Activated T-helper 1 cell treated with Interleukin-2 at 50 U/mL for 16 hours (primary cell): ENCODE data around the gene HLCS.

Experiments
- DNase-seq: peaks from one replicate; pipeline ENCODE4 v3.0.0-alpha.2; 2020; ENCODE audit warnings: low read depth

The HLCS gene

GRCh38 chr21:36769051-36769839, 197.2 kb downstream of the HLCS start:
- DNase-seq: no peak

- DNase-seq: no peak
Measured at GRCh38 chr21:36768496-36768895, 198.0 kb downstream of the HLCS start.

- no peak for DNase-seq
Measured at GRCh38 chr21:36767096-36767495, 199.4 kb downstream of the HLCS start.

GRCh38 chr21:36766511-36766910, 200.0 kb downstream of the HLCS start:
- DNase-seq: no peak

- no peak for DNase-seq
Measured at GRCh38 chr21:36765229-36765628, 201.2 kb downstream of the HLCS start.

GRCh38 chr21:36763305-36763704, 203.2 kb downstream of the HLCS start:
- no peak for DNase-seq

GRCh38 chr21:36762642-36763041, 203.8 kb downstream of the HLCS start:
- DNase-seq: no peak

- no peak for DNase-seq
Measured at GRCh38 chr21:36761685-36762084, 204.8 kb downstream of the HLCS start.

- no peak for DNase-seq
Measured at GRCh38 chr21:36759348-36760083, 207.0 kb downstream of the HLCS start.

GRCh38 chr21:36757196-36757595, 209.3 kb downstream of the HLCS start:
- no peak for DNase-seq

- DNase-seq: no peak
Measured at GRCh38 chr21:36756527-36756926, 209.9 kb downstream of the HLCS start.

- no peak for DNase-seq
Measured at GRCh38 chr21:36754241-36754898, 212.1 kb downstream of the HLCS start.

- no peak for DNase-seq
Measured at GRCh38 chr21:36753556-36753955, 212.9 kb downstream of the HLCS start.

- no peak for DNase-seq
Measured at GRCh38 chr21:36751383-36751782, 215.1 kb downstream of the HLCS start.

- no peak for DNase-seq
Measured at GRCh38 chr21:36750576-36750959, 215.9 kb downstream of the HLCS start.

GRCh38 chr21:36749935-36750575, 216.4 kb downstream of the HLCS start:
- no peak for DNase-seq

GRCh38 chr21:36747815-36748383, 218.6 kb downstream of the HLCS start:
- no peak for DNase-seq

- DNase-seq: no peak
Measured at GRCh38 chr21:36747041-36747814, 219.2 kb downstream of the HLCS start.

- no peak for DNase-seq
Measured at GRCh38 chr21:36745459-36745858, 221.0 kb downstream of the HLCS start.

- DNase-seq: no peak
Measured at GRCh38 chr21:36744560-36745231, 221.8 kb downstream of the HLCS start.

GRCh38 chr21:36744190-36744559, 222.3 kb downstream of the HLCS start:
- no peak for DNase-seq
